HL-60 (cell line): Measurements from ENCODE around the gene SCN1B.

ENCODE experiments used
- POLR2AphosphoS5 ChIP-seq: IDR thresholded peaks from 2 replicates; pipeline ENCODE4 v1.6.1; 2012; ENCODE audit warnings: low read depth
- TF ChIP-seq, protein P1 (sequence below): IDR thresholded peaks from one replicate; pipeline ENCODE4 v1.5.1; 2011; ENCODE audit warnings: low read length, control low read depth, inconsistent platforms; ENCODE audit not compliant: insufficient read depth
- TF ChIP-seq, protein P2 (sequence below): IDR thresholded peaks from 2 replicates; pipeline ENCODE4 v1.6.1; 2012; ENCODE audit warnings: low read depth; ENCODE audit not compliant: insufficient replicate concordance

DNA sequence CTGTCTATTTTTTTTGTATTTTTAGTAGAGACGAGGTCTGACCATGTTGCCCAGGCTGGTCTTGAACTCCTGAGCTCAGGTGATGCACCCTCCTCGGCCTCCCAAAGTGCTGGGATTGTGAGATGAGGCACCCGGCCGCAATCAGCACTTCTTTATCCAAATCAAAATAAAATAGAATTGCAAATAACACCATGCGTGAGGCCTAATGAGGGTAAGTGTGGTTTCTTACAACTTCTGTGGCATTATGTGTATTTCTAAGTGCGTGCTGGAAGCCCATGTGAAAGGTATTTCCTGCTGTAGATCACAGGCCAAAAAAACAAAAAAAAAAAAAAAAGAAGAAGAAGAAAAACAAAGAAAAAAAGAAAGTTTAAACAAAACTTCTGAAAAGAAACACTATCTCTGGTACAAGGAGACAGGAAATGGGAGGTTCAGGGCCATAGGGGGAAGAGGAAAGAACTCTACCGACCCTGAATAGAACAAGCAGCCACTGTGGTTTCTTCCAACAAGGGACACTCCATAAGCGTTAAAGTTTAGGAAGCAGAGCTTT lies 33.1 kb upstream of the SCN1B start:
- TF ChIP-seq, protein P1, sequence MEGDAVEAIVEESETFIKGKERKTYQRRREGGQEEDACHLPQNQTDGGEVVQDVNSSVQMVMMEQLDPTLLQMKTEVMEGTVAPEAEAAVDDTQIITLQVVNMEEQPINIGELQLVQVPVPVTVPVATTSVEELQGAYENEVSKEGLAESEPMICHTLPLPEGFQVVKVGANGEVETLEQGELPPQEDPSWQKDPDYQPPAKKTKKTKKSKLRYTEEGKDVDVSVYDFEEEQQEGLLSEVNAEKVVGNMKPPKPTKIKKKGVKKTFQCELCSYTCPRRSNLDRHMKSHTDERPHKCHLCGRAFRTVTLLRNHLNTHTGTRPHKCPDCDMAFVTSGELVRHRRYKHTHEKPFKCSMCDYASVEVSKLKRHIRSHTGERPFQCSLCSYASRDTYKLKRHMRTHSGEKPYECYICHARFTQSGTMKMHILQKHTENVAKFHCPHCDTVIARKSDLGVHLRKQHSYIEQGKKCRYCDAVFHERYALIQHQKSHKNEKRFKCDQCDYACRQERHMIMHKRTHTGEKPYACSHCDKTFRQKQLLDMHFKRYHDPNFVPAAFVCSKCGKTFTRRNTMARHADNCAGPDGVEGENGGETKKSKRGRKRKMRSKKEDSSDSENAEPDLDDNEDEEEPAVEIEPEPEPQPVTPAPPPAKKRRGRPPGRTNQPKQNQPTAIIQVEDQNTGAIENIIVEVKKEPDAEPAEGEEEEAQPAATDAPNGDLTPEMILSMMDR = no peak
- TF ChIP-seq, protein P2, sequence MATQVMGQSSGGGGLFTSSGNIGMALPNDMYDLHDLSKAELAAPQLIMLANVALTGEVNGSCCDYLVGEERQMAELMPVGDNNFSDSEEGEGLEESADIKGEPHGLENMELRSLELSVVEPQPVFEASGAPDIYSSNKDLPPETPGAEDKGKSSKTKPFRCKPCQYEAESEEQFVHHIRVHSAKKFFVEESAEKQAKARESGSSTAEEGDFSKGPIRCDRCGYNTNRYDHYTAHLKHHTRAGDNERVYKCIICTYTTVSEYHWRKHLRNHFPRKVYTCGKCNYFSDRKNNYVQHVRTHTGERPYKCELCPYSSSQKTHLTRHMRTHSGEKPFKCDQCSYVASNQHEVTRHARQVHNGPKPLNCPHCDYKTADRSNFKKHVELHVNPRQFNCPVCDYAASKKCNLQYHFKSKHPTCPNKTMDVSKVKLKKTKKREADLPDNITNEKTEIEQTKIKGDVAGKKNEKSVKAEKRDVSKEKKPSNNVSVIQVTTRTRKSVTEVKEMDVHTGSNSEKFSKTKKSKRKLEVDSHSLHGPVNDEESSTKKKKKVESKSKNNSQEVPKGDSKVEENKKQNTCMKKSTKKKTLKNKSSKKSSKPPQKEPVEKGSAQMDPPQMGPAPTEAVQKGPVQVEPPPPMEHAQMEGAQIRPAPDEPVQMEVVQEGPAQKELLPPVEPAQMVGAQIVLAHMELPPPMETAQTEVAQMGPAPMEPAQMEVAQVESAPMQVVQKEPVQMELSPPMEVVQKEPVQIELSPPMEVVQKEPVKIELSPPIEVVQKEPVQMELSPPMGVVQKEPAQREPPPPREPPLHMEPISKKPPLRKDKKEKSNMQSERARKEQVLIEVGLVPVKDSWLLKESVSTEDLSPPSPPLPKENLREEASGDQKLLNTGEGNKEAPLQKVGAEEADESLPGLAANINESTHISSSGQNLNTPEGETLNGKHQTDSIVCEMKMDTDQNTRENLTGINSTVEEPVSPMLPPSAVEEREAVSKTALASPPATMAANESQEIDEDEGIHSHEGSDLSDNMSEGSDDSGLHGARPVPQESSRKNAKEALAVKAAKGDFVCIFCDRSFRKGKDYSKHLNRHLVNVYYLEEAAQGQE = no peak
- no peak for TF ChIP-seq POLR2AphosphoS5
